Non-pigmented ciliary epithelial cell (primary cell): ENCODE measurements around the gene VWA3A.
"Not testable (repeated sequence)": the region's sequence is repeated elsewhere in the genome, so short reads cannot be mapped to it uniquely, and the experiment has no call there.

ENCODE experiments used
- DNase-seq: peaks from one replicate; pipeline ENCODE4 v3.0.0-alpha.2; 2010; ENCODE audit warnings: low read depth

Gene VWA3A

GRCh38 chr16:22092143-22092933, at the start of gene VWA3A:
VWA3A (plus strand) TSS chr16:22092541; CDS start chr16:22092638, 97 bp downstream.
- no peak for DNase-seq

GRCh38 chr16:22043882-22044281, 48.5 kb upstream of the VWA3A start:
- DNase-seq, result not testable (repeated sequence)

DNA sequence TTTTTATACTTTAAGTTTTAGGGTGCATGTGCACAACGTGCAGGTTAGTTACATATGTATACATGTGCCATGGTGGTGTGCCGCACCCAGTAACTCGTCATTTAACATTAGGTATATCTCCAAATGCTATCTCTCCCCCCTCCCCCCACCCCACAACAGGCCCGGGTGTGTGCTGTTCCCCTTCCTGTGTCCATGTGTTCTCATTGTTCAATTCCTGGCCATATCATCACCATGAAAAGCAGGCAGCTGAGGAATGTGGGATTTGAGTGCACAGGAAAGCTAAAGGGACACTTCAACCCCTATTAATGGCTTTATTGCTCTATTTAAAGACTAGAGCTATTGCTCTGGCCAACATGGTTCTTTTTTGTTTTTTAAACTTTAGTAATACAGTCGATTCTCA, 46.5 kb upstream of the VWA3A start:
- DNase-seq, result not testable (repeated sequence)

DNA sequence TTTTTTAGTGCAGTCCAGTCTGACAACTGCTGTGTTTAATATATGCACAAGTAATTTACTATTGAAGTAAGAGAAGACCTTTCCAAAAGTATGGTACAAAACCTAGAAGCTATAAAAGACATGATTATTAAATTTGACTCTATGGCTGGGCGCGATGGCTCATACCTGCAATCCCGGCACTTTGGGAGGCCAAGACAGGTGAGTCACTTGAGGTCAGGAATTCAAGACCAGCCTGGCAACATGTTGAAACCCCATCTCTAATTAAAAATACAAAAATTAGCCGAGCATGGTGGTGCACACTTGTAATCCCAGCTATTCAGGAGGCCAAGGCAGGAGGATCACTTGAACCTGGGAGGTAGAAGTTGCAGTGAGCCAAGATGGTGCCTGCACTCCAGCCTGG, 41.4 kb upstream of the VWA3A start:
- no peak for DNase-seq

- no peak for DNase-seq
Measured at GRCh38 chr16:22052980-22053379, 39.4 kb upstream of the VWA3A start.

DNA sequence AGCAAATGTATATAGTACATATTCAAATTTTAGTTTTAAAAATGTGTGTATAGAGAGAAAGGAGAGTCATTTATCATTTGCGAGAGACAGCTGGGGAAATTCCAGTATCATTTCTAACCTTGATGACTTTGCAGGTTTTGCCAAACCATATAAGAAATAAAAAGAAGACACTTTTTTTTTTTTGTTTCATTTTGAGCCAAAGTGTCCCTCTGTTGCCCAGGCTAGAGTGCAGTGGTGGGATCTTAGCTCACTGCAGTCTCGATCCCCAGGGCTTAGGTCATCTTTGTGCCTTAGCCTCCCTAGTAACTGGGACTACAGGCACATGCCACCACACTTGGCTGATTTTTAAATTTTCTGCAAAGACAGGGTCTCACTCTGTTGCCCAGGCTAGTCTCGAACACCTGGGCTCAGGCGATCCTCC, 38.4 kb upstream of the VWA3A start:
- DNase-seq, result no peak

DNA sequence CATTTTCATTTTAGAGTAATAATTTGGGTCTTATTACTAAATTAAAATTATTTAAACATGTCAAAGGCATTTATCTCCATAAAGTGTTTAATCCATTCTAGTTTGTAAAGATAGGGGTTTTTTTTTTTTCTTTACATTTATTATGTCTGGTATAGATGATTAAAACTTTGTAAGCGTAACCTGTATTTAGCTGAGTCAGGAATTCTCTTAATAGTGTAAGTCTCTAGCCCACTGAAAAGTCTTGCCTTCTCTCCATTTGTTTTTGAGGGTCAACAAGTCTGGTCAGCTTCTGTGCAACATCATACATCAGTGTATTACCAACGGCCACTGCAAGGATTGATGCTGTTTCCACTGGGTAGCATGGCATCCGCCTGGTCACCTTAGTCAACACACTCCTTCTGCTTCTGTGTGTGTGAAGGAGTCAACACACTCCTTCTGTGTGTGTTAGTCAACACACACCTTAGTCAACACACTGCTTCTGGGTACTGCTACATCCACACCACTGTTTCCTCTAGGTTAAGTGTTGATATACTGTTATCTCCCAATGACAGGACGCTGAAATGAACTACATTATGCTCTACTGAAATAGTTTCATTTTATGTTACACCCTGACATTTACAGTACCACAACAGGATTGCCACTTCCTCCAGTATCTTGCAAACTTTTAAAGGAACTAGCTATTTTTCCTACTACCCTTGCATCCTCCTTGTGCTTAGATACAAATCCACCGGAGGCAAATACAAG, 37.3 kb upstream of the VWA3A start:
- no peak for DNase-seq

DNA sequence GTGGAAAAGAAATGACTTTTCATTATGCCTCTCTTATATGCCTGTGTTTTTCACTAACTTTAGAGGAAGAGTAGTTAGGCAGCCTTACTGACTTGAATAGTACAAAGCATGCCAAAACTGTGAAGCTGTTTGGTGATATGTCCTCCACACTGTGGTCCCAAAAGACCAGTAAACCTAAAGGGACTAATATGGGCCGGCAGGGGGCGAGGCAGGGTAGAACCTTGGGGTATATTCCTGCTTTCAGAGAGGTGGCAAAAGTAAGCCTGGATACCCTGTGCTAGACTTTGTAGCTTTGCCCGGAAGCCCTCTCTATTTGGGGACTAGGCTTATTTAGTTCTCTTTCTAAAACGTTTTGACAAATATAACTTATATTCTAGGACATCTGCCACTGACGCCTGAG, 36.5 kb upstream of the VWA3A start:
- no peak for DNase-seq

- DNase-seq, result no peak
Measured at GRCh38 chr16:22063888-22064467, 28.4 kb upstream of the VWA3A start.

DNA sequence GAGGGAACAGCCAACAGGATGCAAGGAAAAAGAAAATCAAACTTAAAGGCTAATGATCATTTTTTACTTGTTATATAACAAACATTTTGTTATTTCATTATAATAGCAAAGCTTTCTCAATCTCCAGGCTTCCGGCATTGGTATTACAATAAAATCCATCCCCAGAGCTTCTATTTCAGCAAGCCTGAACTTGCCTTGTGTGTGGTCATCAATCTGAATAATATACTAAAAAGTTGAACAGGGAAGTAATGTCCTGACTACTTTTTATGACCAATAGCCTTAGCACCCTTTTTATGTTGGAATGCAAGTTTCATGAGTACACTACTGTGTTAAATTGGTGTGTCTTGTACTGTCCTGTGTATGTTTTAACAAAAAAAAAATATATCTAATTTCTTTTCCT, 27.1 kb upstream of the VWA3A start:
- no peak for DNase-seq

- no peak for DNase-seq
Measured at GRCh38 chr16:22070361-22071330, 21.7 kb upstream of the VWA3A start.

DNA sequence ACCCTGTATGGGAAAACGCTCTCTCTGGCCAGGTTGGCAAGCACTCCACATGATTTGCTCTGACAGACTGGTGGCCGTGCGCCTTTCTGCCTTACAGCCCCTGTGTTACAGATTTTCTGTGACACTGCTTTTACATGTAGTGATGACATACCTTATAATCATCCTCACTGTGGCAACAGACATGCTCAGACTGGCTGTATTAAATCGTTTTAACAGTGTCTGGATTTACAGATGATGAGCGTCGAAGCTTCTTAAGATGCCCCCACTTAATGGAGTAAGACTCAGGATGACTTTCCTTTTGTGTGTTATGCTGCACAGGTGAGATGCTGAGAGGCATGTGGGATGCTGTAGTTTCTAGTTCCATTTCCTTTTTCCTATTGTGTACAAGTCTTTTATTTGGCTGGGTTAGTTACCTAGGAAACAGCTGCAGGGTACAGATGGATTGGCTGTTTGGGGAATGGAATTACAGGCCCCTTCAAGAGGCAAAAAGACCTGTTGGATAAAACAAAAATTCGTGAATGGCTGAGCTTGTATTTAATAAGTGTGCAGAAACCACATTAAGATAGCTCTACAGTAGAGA, 20.9 kb upstream of the VWA3A start:
- no peak for DNase-seq

- no peak for DNase-seq
Measured at GRCh38 chr16:22073350-22073749, 19.0 kb upstream of the VWA3A start.

GRCh38 chr16:22075043-22075757, 17.1 kb upstream of the VWA3A start:
- DNase-seq, result no peak

DNA sequence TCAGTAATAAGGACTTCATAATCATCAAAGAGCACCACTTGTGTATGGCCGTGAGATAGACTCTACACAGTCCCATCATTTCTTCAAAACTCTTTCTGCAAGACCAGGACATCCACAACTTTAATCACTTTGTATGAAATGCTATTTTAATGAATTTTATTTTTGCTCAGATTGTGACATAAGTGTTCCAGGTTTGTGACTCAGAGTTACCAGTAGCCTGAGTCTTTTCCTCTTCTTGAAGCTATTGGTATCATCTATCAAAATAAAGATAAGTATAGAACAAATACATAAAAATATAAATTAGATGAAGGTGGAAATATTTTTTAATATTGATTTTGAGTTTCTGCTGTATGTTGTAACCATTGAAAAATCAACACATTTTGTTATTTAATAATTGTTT, 16.6 kb upstream of the VWA3A start:
- no peak for DNase-seq

DNA sequence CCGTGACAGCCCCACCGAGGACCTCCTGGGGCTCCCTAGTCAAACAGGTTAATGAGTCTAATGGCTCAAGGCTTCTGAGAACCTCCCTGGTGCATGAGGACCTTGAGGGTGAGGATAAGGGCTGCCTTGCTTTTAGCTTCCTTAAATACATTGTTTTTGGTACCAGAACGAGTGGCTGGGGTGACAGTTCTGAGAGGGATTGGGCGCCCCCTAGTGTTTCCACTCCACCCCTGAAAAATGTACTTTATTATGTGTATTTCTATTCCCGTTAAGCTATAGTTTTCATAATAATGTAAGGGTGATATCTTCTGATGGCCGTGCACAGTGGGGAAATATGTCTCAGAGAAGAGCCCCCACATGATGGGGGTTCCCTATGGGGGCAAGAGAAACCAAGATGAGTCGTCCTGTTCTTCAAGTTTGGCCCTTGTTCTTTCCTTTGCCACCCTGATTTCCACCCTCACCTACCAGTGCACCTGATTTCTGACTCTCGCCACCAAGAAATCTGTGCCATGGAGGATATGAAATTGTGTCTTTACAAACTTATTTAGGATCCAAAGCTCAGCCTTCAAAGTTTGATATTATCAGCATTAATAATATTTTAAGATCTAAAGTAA, 14.5 kb upstream of the VWA3A start:
- no peak for DNase-seq

DNA sequence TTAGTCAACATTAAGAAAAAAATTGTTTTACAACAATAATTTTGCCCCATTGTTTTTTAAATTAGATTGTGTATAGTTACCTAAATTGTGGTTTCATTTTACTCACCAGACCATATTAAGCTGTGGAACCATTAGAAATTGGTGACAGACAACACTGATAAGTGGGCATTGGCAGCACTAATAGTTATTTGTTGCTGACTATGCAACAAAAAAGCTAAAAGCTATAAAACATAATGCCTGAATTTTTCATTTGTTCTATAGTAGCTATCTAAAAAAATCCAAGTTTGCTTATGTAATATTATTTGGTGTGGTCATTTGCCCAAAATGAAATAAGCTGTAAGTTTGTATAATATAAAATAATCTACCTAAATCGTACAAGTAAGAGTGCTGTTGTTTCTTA, 13.7 kb upstream of the VWA3A start:
- DNase-seq, result no peak

DNA sequence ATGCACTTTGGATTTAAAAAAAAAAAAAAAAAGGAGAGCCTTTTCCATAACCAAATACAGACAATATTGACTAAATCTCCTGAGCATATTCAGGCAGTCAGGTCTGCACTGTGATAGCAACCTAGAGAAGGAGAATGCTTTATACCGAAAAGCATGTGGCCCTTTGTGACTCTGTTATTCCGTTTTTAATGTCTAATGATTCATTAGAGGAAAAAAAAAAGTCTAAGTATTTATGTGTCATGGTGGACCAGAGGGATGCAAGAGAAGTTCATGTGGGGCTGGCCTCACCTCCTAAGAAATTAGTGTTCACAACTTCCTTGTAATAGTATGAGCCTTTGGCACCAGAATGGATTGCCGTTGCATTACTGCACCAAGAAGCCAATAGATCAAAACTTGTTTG, 11.3 kb upstream of the VWA3A start:
- DNase-seq, result no peak

- DNase-seq, result no peak
Measured at GRCh38 chr16:22086440-22086839, 5.9 kb upstream of the VWA3A start.

- no peak for DNase-seq
Measured at GRCh38 chr16:22088642-22089041, 3.7 kb upstream of the VWA3A start.
